GM12891 (cell line): Measurements from ENCODE around the gene LYPD8.

Experiments
- POLR2A ChIP-seq: IDR thresholded peaks from 2 replicates; pipeline ENCODE4 v1.6.1; 2011; ENCODE audit warnings: low read depth, low read length, control low read depth
- POLR2AphosphoS5 ChIP-seq: IDR thresholded peaks from 2 replicates; pipeline ENCODE4 v1.6.1; 2011; ENCODE audit warnings: low read depth, low read length, control low read depth
- TAF1 ChIP-seq: IDR thresholded peaks from 2 replicates; pipeline ENCODE4 v1.6.1; 2011; ENCODE audit warnings: low read depth, low read length, control low read depth

DNA sequence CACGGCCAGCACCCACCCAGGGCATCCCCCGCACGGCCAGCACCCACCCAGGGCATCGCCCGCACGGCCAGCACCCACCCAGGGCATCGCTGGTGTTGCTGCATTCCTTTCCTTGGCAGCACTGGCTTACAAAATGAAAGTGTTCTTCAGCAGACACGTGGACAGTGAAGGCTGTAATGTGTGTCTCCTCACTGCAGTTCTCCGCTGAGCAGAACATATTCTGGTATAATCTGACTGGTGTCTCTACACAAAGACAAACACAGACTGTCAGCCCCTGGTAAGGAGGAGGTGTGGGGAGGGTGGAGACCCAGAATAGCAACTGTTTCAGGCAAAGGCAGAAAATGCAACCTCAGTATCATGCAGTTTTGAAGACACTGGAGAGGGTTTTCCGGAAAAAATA is 7.3 kb downstream of the LYPD8 start:
- no peak for TF ChIP-seq POLR2A
- no peak for TF ChIP-seq POLR2AphosphoS5
- no peak for TF ChIP-seq TAF1
